CD4-positive, alpha-beta memory T cell (primary cell): ENCODE results near the gene ABCD1. TPM values are rescaled to one million over a fixed set of nuclear protein-coding genes. Genes with fewer than 3 reads are reported as not detected.
"Not testable (repeated sequence)": the region's sequence is repeated elsewhere in the genome, so short reads cannot be mapped to it uniquely, and the experiment has no call there.

ENCODE experiments used
- CTCF ChIA-PET: fragments of 350-600 bp; sonication (Branson Sonifier 250); formaldehyde crosslinking; loops from one replicate; lab custom pipeline; 2021; ENCODE audit warnings: inconsistent platforms; ENCODE audit not compliant: partially characterized antibody; lab: Charles Lee
- POLR2A ChIA-PET: fragments of 350-600 bp; sonication (Branson Sonifier 250); formaldehyde crosslinking; loops from one replicate; lab custom pipeline; 2021; ENCODE audit not compliant: partially characterized antibody; lab: Charles Lee
- DNase-seq, 5 donors: peaks; one replicate each; pipeline versions ENCODE4 v3.0.0 to v3.0.0-alpha.2; 2020 to 2022; ENCODE audit warnings: mixed read lengths in 1 of 5
- H3K27ac ChIP-seq: one replicate; pipeline ENCODE4 v1.7.0; 2013; ENCODE audit warnings: low read depth, low read length
- H3K27me3 ChIP-seq: 2 replicates; pipeline ENCODE4 v1.7.0; 2013; ENCODE audit warnings: mild to moderate bottlenecking, low read length, moderate library complexity; ENCODE audit not compliant: insufficient read depth
- H3K36me3 ChIP-seq: 2 replicates; pipeline ENCODE4 v1.7.0; 2013; ENCODE audit warnings: mild to moderate bottlenecking, low read length, moderate library complexity; ENCODE audit not compliant: insufficient read depth
- H3K4me1 ChIP-seq: 2 replicates; pipeline ENCODE4 v1.7.0; 2013; ENCODE audit warnings: mild to moderate bottlenecking, low read length, moderate library complexity; ENCODE audit not compliant: insufficient read depth
- H3K4me3 ChIP-seq, 2 donors: one replicate each; pipeline ENCODE4 v1.7.0; 2013; ENCODE audit warnings: low read length in 2 of 2, mild to moderate bottlenecking in 1 of 2
- H3K9me3 ChIP-seq, 2 donors: one replicate each; pipeline ENCODE4 v1.7.0; 2013; ENCODE audit warnings: low read length in 2 of 2, control low read depth in 1 of 2; ENCODE audit not compliant: control insufficient read depth in 1 of 2
- H3K27ac Mint-ChIP-seq, 7 donors: one replicate each; pipeline ENCODE4 v1.8.0; 2020 to 2021; ENCODE audit warnings: mixed read lengths in 7 of 7, mild to moderate bottlenecking in 6 of 7, inconsistent platforms in 3 of 7, moderate library complexity in 3 of 7
- H3K27me3 Mint-ChIP-seq, 2 donors: one replicate each; pipeline ENCODE4 v1.8.0; 2020 to 2021; ENCODE audit warnings: mixed read lengths in 2 of 2
- H3K36me3 Mint-ChIP-seq, 2 donors: one replicate each; pipeline ENCODE4 v1.8.0; 2020 to 2021; ENCODE audit warnings: mixed read lengths in 2 of 2, inconsistent platforms in 1 of 2, mild to moderate bottlenecking in 1 of 2
- H3K4me1 Mint-ChIP-seq, 4 donors: one replicate each; pipeline ENCODE4 v1.8.0; 2020 to 2021; ENCODE audit warnings: mixed read lengths in 4 of 4, mild to moderate bottlenecking in 1 of 4
- H3K4me3 Mint-ChIP-seq, 8 donors: one replicate each; pipeline ENCODE4 v1.8.0; 2020 to 2021; ENCODE audit warnings: mixed read lengths in 8 of 8, mild to moderate bottlenecking in 7 of 8, moderate library complexity in 6 of 8, inconsistent platforms in 3 of 8
- H3K9me3 Mint-ChIP-seq, 8 donors: one replicate each; pipeline ENCODE4 v1.8.0; 2020 to 2021; ENCODE audit warnings: mixed read lengths in 8 of 8, mild to moderate bottlenecking in 5 of 8, inconsistent platforms in 3 of 8, moderate library complexity in 1 of 8
- intact Hi-C: fragments of 100-400 bp; cut with micrococcal nuclease; formaldehyde crosslinking; loops from one replicate; pipeline ENCODE4 v1.15.1; 2023
- polyA plus RNA-seq, 2 donors: library from polyadenylated mRNA; unstranded; fragments of 300-500 nt; fragmentation: Illumina TruSeq; gene quantifications; one replicate each; pipeline ENCODE4 v1.2.3, GENCODE V29; 2021
- total RNA-seq, 2 experiments: library from RNA; stranded (reverse); gene quantifications; one replicate each; pipeline ENCODE4 v1.2.3, GENCODE V29; 2021

Gene ABCD1
- total and polyA plus RNA-seq, 4 experiments from 2014 or later: 1.7 to 6.8 (median 4.9) TPM

GRCh38 chrX:153700376-153700945, 24.2 kb upstream of the ABCD1 start:
- Mint-ChIP-seq H3K27me3 (no peaks in the 10 kb centered on the region), H3K9me3 (no peaks in the 10 kb centered on the region), H3K4me1 (no peaks in the 10 kb centered on the region), H3K27ac (peak overlapping the region in 2 of 7 donors; percentile 38 to 55), H3K36me3 (peaks cover 0 to 27% of the 10 kb centered on the region in 2 donors), H3K4me3 (no peak overlapping the region)
- no peaks in the 10 kb centered on the region for H3K9me3 ChIP-seq
- H3K27ac ChIP-seq: no peak overlapping the region
- H3K4me1 ChIP-seq: no peaks in the 10 kb centered on the region
- ChIA-PET POLR2A (no interaction called here), CTCF (no interaction called here)
- H3K27me3 ChIP-seq: no peaks in the 10 kb centered on the region
- intact Hi-C loops: no loop called here
- H3K4me3 ChIP-seq: no peak overlapping the region
- DNase-seq: no peak
- peaks cover 4% of the 10 kb centered on the region for H3K36me3 ChIP-seq

DNA sequence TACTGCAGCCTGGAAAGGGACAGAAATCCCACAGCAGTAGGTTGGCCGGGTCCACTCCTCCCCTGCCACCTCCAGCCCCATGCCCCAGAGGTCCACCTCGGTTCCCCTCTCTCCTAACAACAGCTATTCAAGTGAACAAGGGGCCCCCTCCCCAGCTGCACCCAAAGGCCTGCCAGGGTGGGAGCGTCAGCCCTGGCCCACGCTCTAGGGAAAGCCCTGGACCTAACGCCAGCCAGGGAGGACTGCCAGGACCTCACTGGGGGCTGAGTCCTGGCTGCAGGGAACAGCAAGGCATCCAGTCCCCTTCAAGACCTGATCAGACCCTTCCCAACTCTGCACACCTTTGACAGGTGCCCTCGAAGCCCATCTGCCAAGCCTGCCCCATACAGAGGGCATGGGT, 23.7 kb upstream of the ABCD1 start:
- no peak overlapping the region for H3K27ac Mint-ChIP-seq
- CTCF ChIA-PET: no interaction called here
- peaks cover 0 to 24% of the 10 kb centered on the region in 2 donors for H3K36me3 Mint-ChIP-seq
- Histone ChIP-seq H3K36me3 (peaks cover 4% of the 10 kb centered on the region), H3K27me3 (no peaks in the 10 kb centered on the region), H3K9me3 (no peaks in the 10 kb centered on the region), H3K4me3 (no peak overlapping the region), H3K4me1 (no peaks in the 10 kb centered on the region), H3K27ac (no peak overlapping the region)
- H3K27me3 Mint-ChIP-seq: no peaks in the 10 kb centered on the region
- POLR2A ChIA-PET: no interaction called here
- no peak overlapping the region for H3K4me3 Mint-ChIP-seq
- intact Hi-C loops: no loop called here
- H3K9me3 Mint-ChIP-seq: no peaks in the 10 kb centered on the region
- no peak for DNase-seq
- H3K4me1 Mint-ChIP-seq: no peaks in the 10 kb centered on the region

- H3K27ac Mint-ChIP-seq: no peak overlapping the region
- Histone ChIP-seq H3K27ac (no peak overlapping the region), H3K9me3 (no peaks in the 10 kb centered on the region), H3K27me3 (no peaks in the 10 kb centered on the region), H3K4me1 (no peaks in the 10 kb centered on the region), H3K36me3 (peaks cover 4% of the 10 kb centered on the region), H3K4me3 (no peak overlapping the region)
- intact Hi-C loops: no loop called here
- ChIA-PET POLR2A (no interaction called here), CTCF (no interaction called here)
- no peak for DNase-seq
- peaks cover 0 to 3% (median under 1%) of the 10 kb centered on the region in 4 donors for H3K4me1 Mint-ChIP-seq
- H3K36me3 Mint-ChIP-seq: peaks cover 0 to 29% of the 10 kb centered on the region in 2 donors
- no peaks in the 10 kb centered on the region for H3K27me3 Mint-ChIP-seq
- H3K4me3 Mint-ChIP-seq: no peak overlapping the region
- no peaks in the 10 kb centered on the region for H3K9me3 Mint-ChIP-seq
Observed at GRCh38 chrX:153701706-153702105, 22.9 kb upstream of the ABCD1 start.

DNA sequence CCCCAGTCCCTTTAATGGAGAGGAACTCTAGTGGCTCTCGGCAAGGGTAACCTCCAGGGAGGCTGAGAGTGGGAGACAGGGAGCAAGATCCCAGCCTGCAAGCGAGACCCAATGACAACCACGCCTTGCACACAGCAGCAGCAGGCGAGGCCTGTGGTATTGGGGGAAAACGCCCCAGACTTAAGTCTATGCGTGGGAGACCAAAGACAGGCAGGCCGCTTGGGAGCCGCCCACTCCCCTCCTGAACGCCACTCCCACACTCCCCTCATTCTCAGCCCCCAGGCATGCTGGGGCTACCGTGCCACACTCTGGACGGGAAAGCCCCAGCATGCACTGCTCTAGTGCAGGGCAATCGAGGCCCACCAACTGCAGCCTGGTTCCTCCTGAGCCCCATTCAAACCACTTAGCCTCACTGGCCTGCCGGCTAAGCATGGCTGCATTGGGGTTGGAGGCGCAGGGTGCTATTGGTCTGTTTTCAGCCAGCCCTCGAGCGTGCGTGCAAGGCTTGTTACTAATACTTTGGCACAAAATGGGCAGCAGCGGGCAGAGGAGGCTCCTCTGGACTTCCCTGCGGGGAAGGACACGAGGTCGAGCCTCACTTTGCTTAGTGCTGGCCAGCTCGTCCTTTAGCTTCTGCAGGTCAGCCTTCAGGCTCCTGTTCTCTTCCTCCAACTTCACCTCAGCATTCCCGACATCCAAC, 22.2 kb upstream of the ABCD1 start:
- intact Hi-C loops: no loop called here
- Histone ChIP-seq H3K4me1 (no peaks in the 10 kb centered on the region), H3K4me3 (no peak overlapping the region), H3K27me3 (no peaks in the 10 kb centered on the region), H3K9me3 (no peaks in the 10 kb centered on the region), H3K36me3 (peaks cover 4% of the 10 kb centered on the region), H3K27ac (no peak overlapping the region)
- H3K4me1 Mint-ChIP-seq: peaks cover 0 to 6% (median 2%) of the 10 kb centered on the region in 4 donors
- ChIA-PET POLR2A (no interaction called here), CTCF (no interaction called here)
- no peak for DNase-seq
- peaks cover 0 to 23% of the 10 kb centered on the region in 2 donors for H3K36me3 Mint-ChIP-seq
- H3K9me3 Mint-ChIP-seq: no peaks in the 10 kb centered on the region
- H3K27ac Mint-ChIP-seq: no peak overlapping the region
- no peak overlapping the region for H3K4me3 Mint-ChIP-seq
- H3K27me3 Mint-ChIP-seq: no peaks in the 10 kb centered on the region

- H3K36me3 ChIP-seq: peaks cover 4% of the 10 kb centered on the region
- H3K4me1 Mint-ChIP-seq: peaks cover 0 to 6% (median 2%) of the 10 kb centered on the region in 4 donors
- no peaks in the 10 kb centered on the region for H3K27me3 ChIP-seq
- no peak overlapping the region for H3K27ac Mint-ChIP-seq
- DNase-seq: no peak
- no peak overlapping the region for H3K27ac ChIP-seq
- H3K36me3 Mint-ChIP-seq: peaks cover 4 to 18% of the 10 kb centered on the region in 2 donors
- H3K9me3 Mint-ChIP-seq: no peaks in the 10 kb centered on the region
- no peak overlapping the region for H3K4me3 ChIP-seq
- no peaks in the 10 kb centered on the region for H3K9me3 ChIP-seq
- H3K4me1 ChIP-seq: no peaks in the 10 kb centered on the region
- H3K4me3 Mint-ChIP-seq: no peak overlapping the region
- intact Hi-C loops: no loop called here
- ChIA-PET POLR2A (no interaction called here), CTCF (no interaction called here)
- H3K27me3 Mint-ChIP-seq: no peaks in the 10 kb centered on the region
Observed at GRCh38 chrX:153703036-153703370, 21.7 kb upstream of the ABCD1 start.

GRCh38 chrX:153704021-153704526, 20.6 kb upstream of the ABCD1 start:
- intact Hi-C loops: no loop called here
- H3K4me3 ChIP-seq: no peak overlapping the region
- H3K9me3 Mint-ChIP-seq: no peaks in the 10 kb centered on the region
- H3K27me3 Mint-ChIP-seq: no peaks in the 10 kb centered on the region
- CTCF ChIA-PET: no interaction called here
- H3K4me1 ChIP-seq: peaks cover 5% of the 10 kb centered on the region
- DNase-seq: no peak
- no peaks in the 10 kb centered on the region for H3K9me3 ChIP-seq
- no peak overlapping the region for H3K27ac ChIP-seq
- peaks cover 4 to 12% of the 10 kb centered on the region in 2 donors for H3K36me3 Mint-ChIP-seq
- no peaks in the 10 kb centered on the region for H3K27me3 ChIP-seq
- POLR2A ChIA-PET: no interaction called here
- H3K27ac Mint-ChIP-seq: no peak overlapping the region
- no peak overlapping the region for H3K4me3 Mint-ChIP-seq
- peaks cover 2 to 8% (median 5%) of the 10 kb centered on the region in 4 donors for H3K4me1 Mint-ChIP-seq
- H3K36me3 ChIP-seq: peaks cover 4% of the 10 kb centered on the region

GRCh38 chrX:153704631-153705402, 19.8 kb upstream of the ABCD1 start:
- CTCF ChIA-PET, H3K27me3 ChIP-seq, H3K9me3 Mint-ChIP-seq, H3K4me3 ChIP-seq, H3K27ac ChIP-seq, H3K27me3 Mint-ChIP-seq, H3K4me1 Mint-ChIP-seq, intact Hi-C loops, DNase-seq, H3K9me3 ChIP-seq, H3K4me3 Mint-ChIP-seq, H3K36me3 ChIP-seq, H3K4me1 ChIP-seq, POLR2A ChIA-PET: not testable (repeated sequence)
- H3K27ac Mint-ChIP-seq: peak overlapping the region in 2 of 7 donors; percentile 37 to 79
- H3K36me3 Mint-ChIP-seq: peaks cover 4 to 12% of the 10 kb centered on the region in 2 donors
